ENCODE data around the gene IGLON5. TPM values are rescaled to one million over a fixed set of nuclear protein-coding genes. Genes with fewer than 3 reads are reported as not detected.

The IGLON5 gene
- total RNA-seq, 1 experiment from 2014 or later = 41.2 TPM

DNA sequence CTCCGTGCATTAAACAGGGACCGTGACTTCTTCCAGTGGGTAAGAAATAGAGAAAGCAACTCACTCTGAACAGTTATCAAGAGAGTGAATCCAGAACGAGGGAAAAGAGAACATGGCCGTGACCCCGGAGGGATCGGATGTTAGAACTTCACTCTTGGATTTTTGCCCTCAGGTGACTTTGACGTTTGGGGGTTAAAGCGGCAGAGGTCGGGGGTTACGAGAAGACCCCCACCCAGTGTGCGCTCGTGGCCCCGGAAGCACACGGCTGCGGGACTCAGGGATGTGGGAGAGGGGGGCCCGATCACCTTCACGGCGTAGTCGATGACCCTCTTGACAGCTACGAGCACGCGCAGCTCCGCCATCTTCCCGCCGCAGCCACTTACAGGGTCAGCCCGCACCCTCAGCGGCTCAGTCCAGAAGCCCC is 54.5 kb downstream of the IGLON5 start, which contains the start of gene ETFB (continued):
- TF ChIP-seq, protein P1, sequence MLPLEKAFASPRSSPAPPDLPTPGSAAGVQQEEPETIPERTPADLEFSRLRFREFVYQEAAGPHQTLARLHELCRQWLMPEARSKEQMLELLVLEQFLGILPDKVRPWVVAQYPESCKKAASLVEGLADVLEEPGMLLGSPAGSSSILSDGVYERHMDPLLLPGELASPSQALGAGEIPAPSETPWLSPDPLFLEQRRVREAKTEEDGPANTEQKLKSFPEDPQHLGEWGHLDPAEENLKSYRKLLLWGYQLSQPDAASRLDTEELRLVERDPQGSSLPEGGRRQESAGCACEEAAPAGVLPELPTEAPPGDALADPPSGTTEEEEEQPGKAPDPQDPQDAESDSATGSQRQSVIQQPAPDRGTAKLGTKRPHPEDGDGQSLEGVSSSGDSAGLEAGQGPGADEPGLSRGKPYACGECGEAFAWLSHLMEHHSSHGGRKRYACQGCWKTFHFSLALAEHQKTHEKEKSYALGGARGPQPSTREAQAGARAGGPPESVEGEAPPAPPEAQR (CRISPR knock-in tag; IDR thresholded peaks at IDR 0.05) = no peak

DNA sequence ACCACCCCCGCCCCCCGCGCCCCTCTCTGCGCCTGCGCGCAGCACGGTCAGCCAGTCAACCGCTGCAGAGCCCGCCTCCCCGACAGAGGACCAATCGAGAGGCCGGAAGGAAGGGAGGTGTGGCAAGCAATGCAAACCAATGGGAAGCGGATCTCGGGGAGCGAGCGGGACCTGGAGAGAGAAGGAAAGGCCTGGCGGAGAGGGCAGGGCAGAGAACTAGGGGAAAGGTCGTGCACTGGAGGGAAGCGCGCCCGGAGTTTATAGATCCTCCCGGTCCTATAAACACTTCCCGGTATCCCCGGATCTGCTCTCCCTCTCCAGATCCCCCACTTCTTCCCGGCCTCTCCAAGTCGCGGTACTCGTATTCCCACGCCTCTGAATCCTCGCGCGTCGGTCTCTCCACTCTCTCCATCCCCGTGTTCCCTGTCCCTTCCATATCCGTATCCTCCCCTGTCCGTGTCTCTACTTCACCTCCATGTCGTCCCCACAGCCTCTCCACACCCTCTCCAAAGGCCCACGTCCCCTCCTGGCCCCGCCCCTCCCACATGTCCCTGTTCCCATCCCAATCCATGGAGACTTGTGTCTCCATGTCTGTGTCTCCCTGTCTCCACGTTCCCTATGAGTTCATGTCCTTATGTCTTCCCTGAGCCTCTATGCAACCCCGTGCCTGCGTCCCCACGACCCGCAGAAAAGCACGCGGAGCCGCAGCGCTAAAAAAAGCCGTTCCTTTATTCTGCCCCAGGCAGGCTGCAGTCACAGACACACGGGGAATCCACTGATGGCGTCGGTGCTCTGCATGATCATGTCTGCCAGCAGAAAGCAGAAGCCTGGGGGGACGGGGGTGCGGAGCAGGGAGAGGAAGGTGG is 55.2 kb downstream of the IGLON5 start:
- DNase-seq (ENCODE audit: low spot score) (peak; percentile 98), ATAC-seq (peak; percentile 77)
- Mint-ChIP-seq H3K9me3 (no peaks in the 10 kb centered on the region), H3K27ac (peak overlapping the region; percentile 97), H3K4me3 (peak overlapping the region; percentile 99), H3K36me3 (no peaks in the 10 kb centered on the region), H3K27me3 (ENCODE audit: low read depth) (peaks cover 10% of the 10 kb centered on the region), H3K4me1 (peaks cover 33% of the 10 kb centered on the region)
- ChIA-PET POLR2A (interaction anchor here (0.7 to 1.7 kb wide), 9 partner anchors 24 to 322 kb away, joined by 3 to 13 read pairs (median 5); partner anchors contain the start of genes C19orf84 and VSIG10L), CTCF (interaction anchor here (0.7 to 3.7 kb wide), 11 partner anchors 27 to 295 kb away, joined by 3 to 25 read pairs (median 4); partner anchors contain the start of gene SIGLEC10)
- TF ChIP-seq, protein P2, sequence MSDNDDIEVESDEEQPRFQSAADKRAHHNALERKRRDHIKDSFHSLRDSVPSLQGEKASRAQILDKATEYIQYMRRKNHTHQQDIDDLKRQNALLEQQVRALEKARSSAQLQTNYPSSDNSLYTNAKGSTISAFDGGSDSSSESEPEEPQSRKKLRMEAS (CRISPR knock-in tag; IDR thresholded peaks at IDR 0.05) = peak; percentile 8; the same call in 1 of the 2 replicates
- TF ChIP-seq, protein P3, sequence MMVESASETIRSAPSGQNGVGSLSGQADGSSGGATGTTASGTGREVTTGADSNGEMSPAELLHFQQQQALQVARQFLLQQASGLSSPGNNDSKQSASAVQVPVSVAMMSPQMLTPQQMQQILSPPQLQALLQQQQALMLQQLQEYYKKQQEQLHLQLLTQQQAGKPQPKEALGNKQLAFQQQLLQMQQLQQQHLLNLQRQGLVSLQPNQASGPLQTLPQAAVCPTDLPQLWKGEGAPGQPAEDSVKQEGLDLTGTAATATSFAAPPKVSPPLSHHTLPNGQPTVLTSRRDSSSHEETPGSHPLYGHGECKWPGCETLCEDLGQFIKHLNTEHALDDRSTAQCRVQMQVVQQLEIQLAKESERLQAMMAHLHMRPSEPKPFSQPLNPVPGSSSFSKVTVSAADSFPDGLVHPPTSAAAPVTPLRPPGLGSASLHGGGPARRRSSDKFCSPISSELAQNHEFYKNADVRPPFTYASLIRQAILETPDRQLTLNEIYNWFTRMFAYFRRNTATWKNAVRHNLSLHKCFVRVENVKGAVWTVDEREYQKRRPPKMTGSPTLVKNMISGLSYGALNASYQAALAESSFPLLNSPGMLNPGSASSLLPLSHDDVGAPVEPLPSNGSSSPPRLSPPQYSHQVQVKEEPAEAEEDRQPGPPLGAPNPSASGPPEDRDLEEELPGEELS (CRISPR knock-in tag; IDR thresholded peaks at IDR 0.05) = no peak
- 0 out of 2 replicates have a peak, but pooled peaks have one; percentile 19 for TF ChIP-seq NFYB (CRISPR knock-in tag; conservative IDR thresholded peaks at IDR 0.05; ENCODE audit: low read depth)
- TF ChIP-seq, protein P4, sequence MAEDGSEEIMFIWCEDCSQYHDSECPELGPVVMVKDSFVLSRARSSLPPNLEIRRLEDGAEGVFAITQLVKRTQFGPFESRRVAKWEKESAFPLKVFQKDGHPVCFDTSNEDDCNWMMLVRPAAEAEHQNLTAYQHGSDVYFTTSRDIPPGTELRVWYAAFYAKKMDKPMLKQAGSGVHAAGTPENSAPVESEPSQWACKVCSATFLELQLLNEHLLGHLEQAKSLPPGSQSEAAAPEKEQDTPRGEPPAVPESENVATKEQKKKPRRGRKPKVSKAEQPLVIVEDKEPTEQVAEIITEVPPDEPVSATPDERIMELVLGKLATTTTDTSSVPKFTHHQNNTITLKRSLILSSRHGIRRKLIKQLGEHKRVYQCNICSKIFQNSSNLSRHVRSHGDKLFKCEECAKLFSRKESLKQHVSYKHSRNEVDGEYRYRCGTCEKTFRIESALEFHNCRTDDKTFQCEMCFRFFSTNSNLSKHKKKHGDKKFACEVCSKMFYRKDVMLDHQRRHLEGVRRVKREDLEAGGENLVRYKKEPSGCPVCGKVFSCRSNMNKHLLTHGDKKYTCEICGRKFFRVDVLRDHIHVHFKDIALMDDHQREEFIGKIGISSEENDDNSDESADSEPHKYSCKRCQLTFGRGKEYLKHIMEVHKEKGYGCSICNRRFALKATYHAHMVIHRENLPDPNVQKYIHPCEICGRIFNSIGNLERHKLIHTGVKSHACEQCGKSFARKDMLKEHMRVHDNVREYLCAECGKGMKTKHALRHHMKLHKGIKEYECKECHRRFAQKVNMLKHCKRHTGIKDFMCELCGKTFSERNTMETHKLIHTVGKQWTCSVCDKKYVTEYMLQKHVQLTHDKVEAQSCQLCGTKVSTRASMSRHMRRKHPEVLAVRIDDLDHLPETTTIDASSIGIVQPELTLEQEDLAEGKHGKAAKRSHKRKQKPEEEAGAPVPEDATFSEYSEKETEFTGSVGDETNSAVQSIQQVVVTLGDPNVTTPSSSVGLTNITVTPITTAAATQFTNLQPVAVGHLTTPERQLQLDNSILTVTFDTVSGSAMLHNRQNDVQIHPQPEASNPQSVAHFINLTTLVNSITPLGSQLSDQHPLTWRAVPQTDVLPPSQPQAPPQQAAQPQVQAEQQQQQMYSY (CRISPR knock-in tag; IDR thresholded peaks at IDR 0.05) = peak; percentile 38; the same call in 1 of the 2 replicates

DNA sequence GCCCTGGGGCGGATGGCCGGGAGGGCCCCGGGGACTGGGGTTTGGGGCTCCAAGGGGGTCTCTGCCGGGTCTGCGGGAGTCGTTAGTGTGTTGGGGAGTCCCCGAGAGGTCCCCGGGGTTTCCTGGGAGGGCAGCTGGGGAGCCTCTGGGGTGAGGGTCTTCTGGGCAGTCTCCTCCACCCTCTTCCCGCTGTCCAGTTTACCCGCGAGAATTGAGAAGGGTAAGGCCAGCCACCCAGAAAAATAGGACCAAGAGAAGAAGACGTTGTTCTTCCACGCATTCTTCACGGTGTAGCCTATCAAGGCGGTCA is 55.8 kb downstream of the IGLON5 start:
- Mint-ChIP-seq H3K36me3 (no peaks in the 10 kb centered on the region), H3K9me3 (no peaks in the 10 kb centered on the region), H3K4me3 (peak overlapping the region; percentile 99), H3K27me3 (ENCODE audit: low read depth) (peaks cover 15% of the 10 kb centered on the region), H3K27ac (peak overlapping the region; percentile 88), H3K4me1 (peaks cover 33% of the 10 kb centered on the region)
- DNase-seq (ENCODE audit: low spot score) (peak; percentile 25), ATAC-seq (no peak; the same call in 1 of the 2 replicates)
- CTCF ChIA-PET = interaction anchor here (0.6 to 3.7 kb wide), 15 partner anchors 27 to 436 kb away, joined by 3 to 25 read pairs (median 4); partner anchors contain the start of genes KLK10 and SIGLEC10
- POLR2A ChIA-PET = interaction anchor here (0.6 to 1.7 kb wide), 8 partner anchors 13 to 321 kb away, joined by 4 to 13 read pairs (median 5); partner anchors contain the start of genes C19orf84 and VSIG10L
- TF ChIP-seq, protein P5, sequence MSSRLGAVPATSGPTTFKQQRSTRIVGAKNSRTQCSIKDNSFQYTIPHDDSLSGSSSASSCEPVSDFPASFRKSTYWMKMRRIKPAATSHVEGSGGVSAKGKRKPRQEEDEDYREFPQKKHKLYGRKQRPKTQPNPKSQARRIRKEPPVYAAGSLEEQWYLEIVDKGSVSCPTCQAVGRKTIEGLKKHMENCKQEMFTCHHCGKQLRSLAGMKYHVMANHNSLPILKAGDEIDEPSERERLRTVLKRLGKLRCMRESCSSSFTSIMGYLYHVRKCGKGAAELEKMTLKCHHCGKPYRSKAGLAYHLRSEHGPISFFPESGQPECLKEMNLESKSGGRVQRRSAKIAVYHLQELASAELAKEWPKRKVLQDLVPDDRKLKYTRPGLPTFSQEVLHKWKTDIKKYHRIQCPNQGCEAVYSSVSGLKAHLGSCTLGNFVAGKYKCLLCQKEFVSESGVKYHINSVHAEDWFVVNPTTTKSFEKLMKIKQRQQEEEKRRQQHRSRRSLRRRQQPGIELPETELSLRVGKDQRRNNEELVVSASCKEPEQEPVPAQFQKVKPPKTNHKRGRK (CRISPR knock-in tag; IDR thresholded peaks at IDR 0.05; ENCODE audit: borderline replicate concordance) = no peak
- no peak for TF ChIP-seq RORB (CRISPR knock-in tag; IDR thresholded peaks at IDR 0.05)
- TF ChIP-seq ZNF121 (CRISPR knock-in tag; IDR thresholded peaks at IDR 0.05) = no peak
- TF ChIP-seq MYBL2 (CRISPR knock-in tag; IDR thresholded peaks at IDR 0.05) = no peak
- TF ChIP-seq, protein P6, sequence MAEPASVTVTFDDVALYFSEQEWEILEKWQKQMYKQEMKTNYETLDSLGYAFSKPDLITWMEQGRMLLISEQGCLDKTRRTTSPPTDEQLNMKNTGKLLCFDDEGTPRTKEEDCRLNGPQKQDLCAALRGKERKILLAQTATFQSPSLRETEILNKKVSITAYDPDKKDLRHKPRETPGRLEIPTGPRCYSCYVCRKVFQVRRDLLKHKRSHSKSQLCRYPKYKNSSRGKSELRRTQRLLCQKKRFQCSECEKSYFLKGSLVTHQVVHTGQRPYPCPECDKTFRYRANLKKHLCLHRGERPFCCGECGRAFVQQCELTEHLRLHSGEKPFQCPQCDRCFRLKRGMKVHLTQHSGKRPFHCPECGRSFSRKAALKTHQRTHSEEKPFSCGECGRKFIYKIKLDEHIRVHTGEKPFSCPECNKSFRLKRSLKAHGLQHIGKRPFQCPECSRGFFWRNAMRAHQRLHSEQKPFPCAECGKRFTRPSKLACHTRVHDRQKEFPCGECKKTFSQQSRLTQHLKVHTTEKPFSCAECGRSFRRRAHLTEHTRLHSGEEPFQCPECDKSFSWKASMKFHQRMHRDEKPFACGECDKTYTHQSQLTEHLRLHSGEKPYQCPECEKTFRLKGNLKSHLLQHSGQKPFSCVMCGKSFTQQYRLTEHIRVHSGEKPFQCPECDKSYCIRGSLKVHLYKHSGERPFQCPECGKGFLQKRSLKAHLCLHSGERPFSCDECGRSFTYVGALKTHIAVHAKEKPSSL (CRISPR knock-in tag; conservative IDR thresholded peaks at IDR 0.05) = no peak
- no peak for TF ChIP-seq GABPB1 (CRISPR knock-in tag; IDR thresholded peaks at IDR 0.05)
- TF ChIP-seq ELF4 (CRISPR knock-in tag; IDR thresholded peaks at IDR 0.05; ENCODE audit: low read depth) = no peak
- TF ChIP-seq, protein P7, sequence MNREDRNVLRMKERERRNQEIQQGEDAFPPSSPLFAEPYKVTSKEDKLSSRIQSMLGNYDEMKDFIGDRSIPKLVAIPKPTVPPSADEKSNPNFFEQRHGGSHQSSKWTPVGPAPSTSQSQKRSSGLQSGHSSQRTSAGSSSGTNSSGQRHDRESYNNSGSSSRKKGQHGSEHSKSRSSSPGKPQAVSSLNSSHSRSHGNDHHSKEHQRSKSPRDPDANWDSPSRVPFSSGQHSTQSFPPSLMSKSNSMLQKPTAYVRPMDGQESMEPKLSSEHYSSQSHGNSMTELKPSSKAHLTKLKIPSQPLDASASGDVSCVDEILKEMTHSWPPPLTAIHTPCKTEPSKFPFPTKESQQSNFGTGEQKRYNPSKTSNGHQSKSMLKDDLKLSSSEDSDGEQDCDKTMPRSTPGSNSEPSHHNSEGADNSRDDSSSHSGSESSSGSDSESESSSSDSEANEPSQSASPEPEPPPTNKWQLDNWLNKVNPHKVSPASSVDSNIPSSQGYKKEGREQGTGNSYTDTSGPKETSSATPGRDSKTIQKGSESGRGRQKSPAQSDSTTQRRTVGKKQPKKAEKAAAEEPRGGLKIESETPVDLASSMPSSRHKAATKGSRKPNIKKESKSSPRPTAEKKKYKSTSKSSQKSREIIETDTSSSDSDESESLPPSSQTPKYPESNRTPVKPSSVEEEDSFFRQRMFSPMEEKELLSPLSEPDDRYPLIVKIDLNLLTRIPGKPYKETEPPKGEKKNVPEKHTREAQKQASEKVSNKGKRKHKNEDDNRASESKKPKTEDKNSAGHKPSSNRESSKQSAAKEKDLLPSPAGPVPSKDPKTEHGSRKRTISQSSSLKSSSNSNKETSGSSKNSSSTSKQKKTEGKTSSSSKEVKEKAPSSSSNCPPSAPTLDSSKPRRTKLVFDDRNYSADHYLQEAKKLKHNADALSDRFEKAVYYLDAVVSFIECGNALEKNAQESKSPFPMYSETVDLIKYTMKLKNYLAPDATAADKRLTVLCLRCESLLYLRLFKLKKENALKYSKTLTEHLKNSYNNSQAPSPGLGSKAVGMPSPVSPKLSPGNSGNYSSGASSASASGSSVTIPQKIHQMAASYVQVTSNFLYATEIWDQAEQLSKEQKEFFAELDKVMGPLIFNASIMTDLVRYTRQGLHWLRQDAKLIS (CRISPR knock-in tag; IDR thresholded peaks at IDR 0.05; ENCODE audit: borderline replicate concordance) = no peak
- no peak for TF ChIP-seq MXD4 (CRISPR knock-in tag; IDR thresholded peaks at IDR 0.05; ENCODE audit: borderline replicate concordance)
- TF ChIP-seq SP1 (CRISPR knock-in tag; conservative IDR thresholded peaks at IDR 0.05) = no peak

Measured in WTC11 (cell line).